Measurements from ENCODE around the gene LHFPL5.

Gene LHFPL5

GRCh38 chr6:35804996-35805736 lies at the start of gene LHFPL5:
Gene LHFPL5 (plus strand): TSS chr6:35805352. CDS start chr6:35805671, 319 bp downstream.
- DNase-seq = peak; percentile 59

- DNase-seq = no peak
These were observed 47.6 kb upstream of the LHFPL5 start for GRCh38 chr6:35757456-35758123.

- DNase-seq = no peak
These were observed 45.7 kb upstream of the LHFPL5 start for GRCh38 chr6:35759426-35759825.

- DNase-seq = no peak
These were observed 39.4 kb upstream of the LHFPL5 start for GRCh38 chr6:35765739-35766138.

GRCh38 chr6:35769211-35769610 lies 35.9 kb upstream of the LHFPL5 start:
- DNase-seq = no peak

GRCh38 chr6:35771343-35771627 lies 33.9 kb upstream of the LHFPL5 start:
- no peak for DNase-seq

GRCh38 chr6:35774116-35774794 lies 30.9 kb upstream of the LHFPL5 start:
- no peak for DNase-seq

- DNase-seq = no peak
These were observed 30.1 kb upstream of the LHFPL5 start for GRCh38 chr6:35775031-35775430.

- DNase-seq = peak; percentile 44
These were observed 28.6 kb upstream of the LHFPL5 start, which contains the start of gene CLPSL2 for GRCh38 chr6:35776364-35777215. Gene CLPSL2 (plus strand): TSS chr6:35776598. CDS start chr6:35776619, 21 bp downstream.

GRCh38 chr6:35777356-35778102 lies 27.6 kb upstream of the LHFPL5 start:
- no peak for DNase-seq

- no peak for DNase-seq
These were observed 26.7 kb upstream of the LHFPL5 start for GRCh38 chr6:35778437-35778836.

GRCh38 chr6:35780719-35781118 lies 24.4 kb upstream of the LHFPL5 start, which contains the start of gene CLPSL1:
Gene CLPSL1 (plus strand): TSS chr6:35781019. CDS start chr6:35781111, 92 bp downstream.
- no peak for DNase-seq

GRCh38 chr6:35781290-35781689 lies 23.9 kb upstream of the LHFPL5 start:
- no peak for DNase-seq

- no peak for DNase-seq
These were observed 22.7 kb upstream of the LHFPL5 start for GRCh38 chr6:35782424-35782823.

GRCh38 chr6:35784200-35784599 lies 21.0 kb upstream of the LHFPL5 start:
- DNase-seq = no peak

GRCh38 chr6:35786272-35786671 lies 18.9 kb upstream of the LHFPL5 start:
- no peak for DNase-seq

GRCh38 chr6:35786810-35787209 lies 18.3 kb upstream of the LHFPL5 start:
- no peak for DNase-seq

GRCh38 chr6:35787266-35788218 lies 17.6 kb upstream of the LHFPL5 start:
- no peak for DNase-seq

- no peak for DNase-seq
These were observed 16.6 kb upstream of the LHFPL5 start for GRCh38 chr6:35788423-35788982.

- no peak for DNase-seq
These were observed 14.5 kb upstream of the LHFPL5 start for GRCh38 chr6:35790683-35791082.

Measured in NCI-H2171 treated with DMSO at 0.1 percent for 48 hours (cell line).